ENCODE results near the gene LSM7.

LSM7 gene

GRCh38 chr19:2321565-2322283 is 6.7 kb downstream of the LSM7 start:
- DNase-seq, result no peak

GRCh38 chr19:2320939-2321338 is 7.4 kb downstream of the LSM7 start:
- DNase-seq, result no peak

- DNase-seq, result no peak
These were observed 8.3 kb downstream of the LSM7 start for GRCh38 chr19:2320049-2320448.

- no peak for DNase-seq
These were observed 8.8 kb downstream of the LSM7 start for GRCh38 chr19:2319551-2319950.

GRCh38 chr19:2318923-2319322 is 9.5 kb downstream of the LSM7 start:
- no peak for DNase-seq

GRCh38 chr19:2317756-2318155 is 10.6 kb downstream of the LSM7 start:
- no peak for DNase-seq

GRCh38 chr19:2317300-2317699 is 11.1 kb downstream of the LSM7 start:
- no peak for DNase-seq

GRCh38 chr19:2315818-2316353 is 12.5 kb downstream of the LSM7 start:
- DNase-seq, result no peak

GRCh38 chr19:2315121-2315817 is 13.1 kb downstream of the LSM7 start:
- no peak for DNase-seq

- DNase-seq, result no peak
These were observed 15.4 kb downstream of the LSM7 start for GRCh38 chr19:2312820-2313501.

GRCh38 chr19:2311093-2311492 is 17.3 kb downstream of the LSM7 start:
- no peak for DNase-seq

- no peak for DNase-seq
These were observed 18.5 kb downstream of the LSM7 start for GRCh38 chr19:2309734-2310362.

- DNase-seq, result no peak
These were observed 20.3 kb downstream of the LSM7 start, which contains the start of gene LINGO3 for GRCh38 chr19:2308114-2308556. TSS of gene LINGO3 (minus strand) at chr19:2308154. CDS start at chr19:2291776, 16,378 bp downstream.

- DNase-seq, result no peak
These were observed 20.8 kb downstream of the LSM7 start for GRCh38 chr19:2307518-2308012.

- no peak for DNase-seq
These were observed 21.4 kb downstream of the LSM7 start for GRCh38 chr19:2306971-2307370.

- no peak for DNase-seq
These were observed 22.0 kb downstream of the LSM7 start for GRCh38 chr19:2306281-2306806.

- DNase-seq, result peak; percentile 22
These were observed 22.7 kb downstream of the LSM7 start for GRCh38 chr19:2305452-2306280.

- DNase-seq, result no peak
These were observed 25.1 kb downstream of the LSM7 start for GRCh38 chr19:2303211-2303798.

- peak; percentile 73 for DNase-seq
These were observed 25.8 kb downstream of the LSM7 start for GRCh38 chr19:2302319-2303210.

GRCh38 chr19:2300533-2300932 is 27.9 kb downstream of the LSM7 start:
- DNase-seq, result no peak

Measured in left hindlimb (tissue), 1 donor.